ENCODE results near the gene NOL9. TPM values are rescaled to one million over a fixed set of nuclear protein-coding genes. Genes with fewer than 3 reads are reported as not detected.
A peak's percentile ranks its signal among the peaks of the same experiment; 100 is the strongest.

NOL9 gene
- total and polyA plus RNA-seq, 10 of the 15 experiments (the other 5 are each of a cell fraction or from before 2014, with no cell fraction given) = 3.9 to 35.9 (median 23.0) TPM

GRCh38 chr1:6554031-6554906 lies at the start of gene NOL9 (continued):
- TF ChIP-seq, protein P1, sequence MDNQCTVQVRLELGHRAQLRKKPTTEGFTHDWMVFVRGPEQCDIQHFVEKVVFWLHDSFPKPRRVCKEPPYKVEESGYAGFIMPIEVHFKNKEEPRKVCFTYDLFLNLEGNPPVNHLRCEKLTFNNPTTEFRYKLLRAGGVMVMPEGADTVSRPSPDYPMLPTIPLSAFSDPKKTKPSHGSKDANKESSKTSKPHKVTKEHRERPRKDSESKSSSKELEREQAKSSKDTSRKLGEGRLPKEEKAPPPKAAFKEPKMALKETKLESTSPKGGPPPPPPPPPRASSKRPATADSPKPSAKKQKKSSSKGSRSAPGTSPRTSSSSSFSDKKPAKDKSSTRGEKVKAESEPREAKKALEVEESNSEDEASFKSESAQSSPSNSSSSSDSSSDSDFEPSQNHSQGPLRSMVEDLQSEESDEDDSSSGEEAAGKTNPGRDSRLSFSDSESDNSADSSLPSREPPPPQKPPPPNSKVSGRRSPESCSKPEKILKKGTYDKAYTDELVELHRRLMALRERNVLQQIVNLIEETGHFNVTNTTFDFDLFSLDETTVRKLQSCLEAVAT (IDR thresholded peaks at IDR 0.05) = no peak
- peak; percentile 11; the same call in 1 of the 2 replicates for TF ChIP-seq RUNX3 (IDR thresholded peaks at IDR 0.05; ENCODE audit: low read length)
- TF ChIP-seq, protein P2, sequence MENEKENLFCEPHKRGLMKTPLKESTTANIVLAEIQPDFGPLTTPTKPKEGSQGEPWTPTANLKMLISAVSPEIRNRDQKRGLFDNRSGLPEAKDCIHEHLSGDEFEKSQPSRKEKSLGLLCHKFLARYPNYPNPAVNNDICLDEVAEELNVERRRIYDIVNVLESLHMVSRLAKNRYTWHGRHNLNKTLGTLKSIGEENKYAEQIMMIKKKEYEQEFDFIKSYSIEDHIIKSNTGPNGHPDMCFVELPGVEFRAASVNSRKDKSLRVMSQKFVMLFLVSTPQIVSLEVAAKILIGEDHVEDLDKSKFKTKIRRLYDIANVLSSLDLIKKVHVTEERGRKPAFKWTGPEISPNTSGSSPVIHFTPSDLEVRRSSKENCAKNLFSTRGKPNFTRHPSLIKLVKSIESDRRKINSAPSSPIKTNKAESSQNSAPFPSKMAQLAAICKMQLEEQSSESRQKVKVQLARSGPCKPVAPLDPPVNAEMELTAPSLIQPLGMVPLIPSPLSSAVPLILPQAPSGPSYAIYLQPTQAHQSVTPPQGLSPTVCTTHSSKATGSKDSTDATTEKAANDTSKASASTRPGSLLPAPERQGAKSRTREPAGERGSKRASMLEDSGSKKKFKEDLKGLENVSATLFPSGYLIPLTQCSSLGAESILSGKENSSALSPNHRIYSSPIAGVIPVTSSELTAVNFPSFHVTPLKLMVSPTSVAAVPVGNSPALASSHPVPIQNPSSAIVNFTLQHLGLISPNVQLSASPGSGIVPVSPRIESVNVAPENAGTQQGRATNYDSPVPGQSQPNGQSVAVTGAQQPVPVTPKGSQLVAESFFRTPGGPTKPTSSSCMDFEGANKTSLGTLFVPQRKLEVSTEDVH (IDR thresholded peaks at IDR 0.05; ENCODE audit: low read depth, partially characterized antibody) = no peak
- TF ChIP-seq POLR2AphosphoS2 (IDR thresholded peaks at IDR 0.05; ENCODE audit: low read depth, low read length) = peak; percentile 49; the same call in 1 of the 2 replicates
- no peak for TF ChIP-seq FOS (IDR thresholded peaks at IDR 0.05; ENCODE audit: borderline replicate concordance, extremely low read depth, insufficient read length)
- TF ChIP-seq KDM1A (IDR thresholded peaks at IDR 0.05; ENCODE audit: borderline replicate concordance) = no peak
- no peak for TF ChIP-seq TARDBP (IDR thresholded peaks at IDR 0.05; ENCODE audit: borderline replicate concordance)
- no peak for TF ChIP-seq CEBPB (IDR thresholded peaks at IDR 0.05; ENCODE audit: borderline replicate concordance in 1 of 2, low read depth in 2 of 2, low read length in 2 of 2)
- peak; percentile 64 for TF ChIP-seq CREB1 (IDR thresholded peaks at IDR 0.05; ENCODE audit: low read depth)
- TF ChIP-seq JUNB (IDR thresholded peaks at IDR 0.05) = no peak
- TF ChIP-seq ZZZ3 (IDR thresholded peaks at IDR 0.05; ENCODE audit: control insufficient read depth, insufficient read length, low read depth) = no peak
- 0 out of 2 replicates have a peak, but pooled peaks have one; percentile 46 for TF ChIP-seq SMAD5 (IDR thresholded peaks at IDR 0.05; ENCODE audit: low read depth)
- TF ChIP-seq ZNF207 (IDR thresholded peaks at IDR 0.05; ENCODE audit: borderline replicate concordance) = peak; percentile 84; the same call in 1 of the 2 replicates
